Activated naive CD8-positive, alpha-beta T cell treated with anti-CD3 and anti-CD28 coated beads, Interleukin-2, amount 10 ng/mL, durations not matched to agents 7 days and 5 days (primary cell): ENCODE data around the gene PDS5B. TPM values are rescaled to one million over a fixed set of nuclear protein-coding genes. Genes with fewer than 3 reads are reported as not detected.
"Not testable (repeated sequence)": the region's sequence is repeated elsewhere in the genome, so short reads cannot be mapped to it uniquely, and the experiment has no call there.

ENCODE experiments used
- ATAC-seq: fragments of 150-1000 bp; cut with Tn5 transposase; one replicate; pipeline ENCODE4 v1.10.0; 2021; ENCODE audit warnings: low read depth, moderate library complexity
- POLR2A ChIA-PET: fragments of 350-600 bp; sonication (Branson Sonifier 250); formaldehyde crosslinking; loops from one replicate; lab custom pipeline; 2021; ENCODE audit warnings: antibody characterized with exemption; lab: Charles Lee
- DNase-seq: peaks from one replicate; pipeline ENCODE4 v3.0.0; 2021
- H3K27ac Mint-ChIP-seq: one replicate; pipeline ENCODE4 v1.8.0; 2022; ENCODE audit warnings: mild to moderate bottlenecking, mixed read lengths
- H3K27me3 Mint-ChIP-seq: one replicate; pipeline ENCODE4 v1.8.0; 2022; ENCODE audit warnings: mild to moderate bottlenecking, moderate library complexity, mixed read lengths
- H3K36me3 Mint-ChIP-seq: one replicate; pipeline ENCODE4 v1.8.0; 2021; ENCODE audit warnings: mild to moderate bottlenecking, mixed read lengths
- H3K4me1 Mint-ChIP-seq: one replicate; pipeline ENCODE4 v1.8.0; 2021; ENCODE audit warnings: mixed read lengths
- H3K4me3 Mint-ChIP-seq: one replicate; pipeline ENCODE4 v1.8.0; 2022; ENCODE audit warnings: mild to moderate bottlenecking, moderate library complexity, mixed read lengths
- H3K9me3 Mint-ChIP-seq: one replicate; pipeline ENCODE4 v1.8.0; 2021; ENCODE audit warnings: mixed read lengths
- total RNA-seq, 2 experiments: library from RNA; stranded (reverse); gene quantifications; one replicate each; pipeline ENCODE4 v1.2.3, GENCODE V29; 2021

Gene PDS5B
- total RNA-seq, 2 experiments from 2014 or later = 64.8 to 71.3 TPM

- Mint-ChIP-seq H3K27ac (no peak overlapping the region), H3K36me3 (peaks cover 6% of the 10 kb centered on the region), H3K4me1 (no peaks in the 10 kb centered on the region), H3K9me3 (no peaks in the 10 kb centered on the region), H3K27me3 (no peaks in the 10 kb centered on the region), H3K4me3 (no peak overlapping the region)
- DNase-seq = no peak
- ATAC-seq = no peak
- POLR2A ChIA-PET = interaction anchor here (0.8 kb wide), 1 partner anchor 11 kb away, joined by 5 read pairs; no protein-coding TSS in a partner anchor
These were observed 236.5 kb downstream of the PDS5B start for GRCh38 chr13:32822771-32823170.

- no peaks in the 10 kb centered on the region for H3K27me3 Mint-ChIP-seq
These were observed 237.3 kb downstream of the PDS5B start for GRCh38 chr13:32823597-32823996.

DNA sequence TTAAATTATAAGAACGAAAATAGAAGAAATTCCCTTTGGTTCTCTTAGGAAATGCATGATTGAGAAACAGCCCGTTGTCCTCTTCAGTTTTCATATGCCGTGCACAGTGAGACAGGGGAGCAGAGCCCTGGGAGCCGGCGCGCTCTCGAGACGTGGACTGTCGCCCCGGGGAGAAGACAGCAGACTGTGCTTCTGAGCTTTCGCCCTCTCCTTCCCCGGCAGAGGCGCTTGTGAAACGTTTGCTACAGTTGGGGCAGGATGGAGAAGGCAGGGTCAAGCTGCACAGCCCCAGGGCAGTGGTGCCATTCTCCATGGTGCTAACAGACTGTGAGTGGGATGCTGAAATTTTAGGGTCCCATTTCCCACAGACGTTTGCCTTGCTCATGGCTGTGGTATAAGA, 237.8 kb downstream of the PDS5B start:
- H3K27me3 Mint-ChIP-seq = no peaks in the 10 kb centered on the region
- no peak for ATAC-seq
- DNase-seq = no peak
- no peak overlapping the region for H3K27ac Mint-ChIP-seq
- POLR2A ChIA-PET = no interaction called here
- H3K9me3 Mint-ChIP-seq = no peaks in the 10 kb centered on the region
- H3K4me3 Mint-ChIP-seq = no peak overlapping the region
- no peaks in the 10 kb centered on the region for H3K36me3 Mint-ChIP-seq
- peaks cover under 1% of the 10 kb centered on the region for H3K4me1 Mint-ChIP-seq

More at GRCh38 chr13:32823597-32823996, 237.3 kb downstream of the PDS5B start:
- H3K9me3 Mint-ChIP-seq = no peaks in the 10 kb centered on the region
- POLR2A ChIA-PET = no interaction called here
- H3K27ac Mint-ChIP-seq = no peak overlapping the region
- H3K36me3 Mint-ChIP-seq = peaks cover under 1% of the 10 kb centered on the region
- ATAC-seq (no peak), DNase-seq (no peak)
- H3K4me1 Mint-ChIP-seq = no peaks in the 10 kb centered on the region
- H3K4me3 Mint-ChIP-seq = no peak overlapping the region

GRCh38 chr13:32824675-32825074, 238.4 kb downstream of the PDS5B start:
- H3K4me1 Mint-ChIP-seq = peaks cover 3% of the 10 kb centered on the region
- DNase-seq (no peak), ATAC-seq (no peak)
- no peak overlapping the region for H3K27ac Mint-ChIP-seq
- no peaks in the 10 kb centered on the region for H3K27me3 Mint-ChIP-seq
- H3K36me3 Mint-ChIP-seq = no peaks in the 10 kb centered on the region
- H3K9me3 Mint-ChIP-seq = no peaks in the 10 kb centered on the region
- H3K4me3 Mint-ChIP-seq = no peak overlapping the region
- POLR2A ChIA-PET = no interaction called here

DNA sequence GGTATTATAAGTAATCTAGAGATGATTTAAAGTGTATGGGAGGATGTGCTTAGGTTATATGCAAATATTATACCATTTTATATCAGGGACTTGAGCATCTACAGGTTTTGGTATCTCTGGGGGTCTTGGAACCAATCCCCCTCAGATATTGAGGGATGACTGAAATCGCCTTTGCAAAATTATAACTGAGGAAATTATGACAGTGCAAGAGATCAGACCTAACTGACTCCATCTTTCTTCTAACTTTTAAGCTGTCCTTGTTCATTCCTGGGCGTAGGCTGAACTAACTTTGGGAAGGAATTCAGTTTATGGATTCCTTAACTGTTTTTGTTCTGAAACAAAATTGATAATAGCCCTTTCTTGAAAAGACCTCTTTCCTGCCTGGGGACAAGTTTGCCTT, 239.2 kb downstream of the PDS5B start:
- POLR2A ChIA-PET = interaction anchor here (0.7 kb wide), 1 partner anchor 13 kb away, joined by 4 read pairs; no protein-coding TSS in a partner anchor
- no peak for ATAC-seq
- no peaks in the 10 kb centered on the region for H3K36me3 Mint-ChIP-seq
- no peak overlapping the region for H3K27ac Mint-ChIP-seq
- H3K4me3 Mint-ChIP-seq = no peak overlapping the region
- no peak for DNase-seq
- H3K4me1 Mint-ChIP-seq = peaks cover 8% of the 10 kb centered on the region
- H3K9me3 Mint-ChIP-seq = no peaks in the 10 kb centered on the region
- H3K27me3 Mint-ChIP-seq = no peaks in the 10 kb centered on the region

DNA sequence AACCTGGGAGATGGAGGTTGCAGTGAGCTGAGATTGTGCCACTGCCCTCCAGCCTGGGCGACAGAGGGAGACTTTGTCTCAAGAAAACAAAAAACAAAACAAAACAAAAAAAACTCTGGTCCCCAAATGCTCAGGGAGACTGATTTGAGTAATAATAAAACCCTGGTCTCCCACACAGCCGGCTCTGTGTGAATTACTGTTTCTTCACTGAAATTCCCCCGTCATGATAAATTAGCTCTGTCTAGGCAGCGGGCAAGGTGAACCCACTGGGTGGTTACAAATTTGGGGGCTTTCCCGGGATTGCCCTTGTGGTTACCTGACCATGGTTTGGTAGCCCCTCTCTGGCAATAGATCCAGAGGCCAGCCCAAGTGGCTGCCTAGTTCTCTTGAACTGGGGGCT, 240.1 kb downstream of the PDS5B start:
- not testable (repeated sequence) for H3K27ac Mint-ChIP-seq, DNase-seq, H3K36me3 Mint-ChIP-seq, H3K9me3 Mint-ChIP-seq, ATAC-seq, H3K27me3 Mint-ChIP-seq, H3K4me3 Mint-ChIP-seq
- POLR2A ChIA-PET = interaction anchor here (0.7 kb wide), 1 partner anchor 12 kb away, joined by 4 read pairs; no protein-coding TSS in a partner anchor
- peaks cover 14% of the 10 kb centered on the region for H3K4me1 Mint-ChIP-seq

Other genes starting within 250 kb of the PDS5B start
- gene N4BP2L1, start 158.3 kb upstream of the PDS5B start, total RNA-seq = 10 to 100 TPM; 48.4 to 53.0 TPM
- gene N4BP2L2, start 47.7 kb upstream of the PDS5B start, total RNA-seq = 100 to 1,000 TPM; 160 to 180 TPM